Measurements from ENCODE around the gene ELF4.

Gene ELF4

GRCh38 chrX:130083107-130083490 lies 27.2 kb downstream of the ELF4 start:
- DNase-seq: no peak

GRCh38 chrX:130082244-130083106 lies 27.8 kb downstream of the ELF4 start:
- peak; percentile 65 for DNase-seq

- DNase-seq: no peak
These were observed 28.8 kb downstream of the ELF4 start for GRCh38 chrX:130081421-130082045.

- DNase-seq: no peak
These were observed 29.4 kb downstream of the ELF4 start for GRCh38 chrX:130080791-130081367.

- DNase-seq: peak; percentile 75
These were observed 30.4 kb downstream of the ELF4 start for GRCh38 chrX:130079824-130080406.

- DNase-seq: no peak
These were observed 34.5 kb downstream of the ELF4 start for GRCh38 chrX:130075777-130076176.

- DNase-seq: no peak
These were observed 38.0 kb downstream of the ELF4 start for GRCh38 chrX:130072345-130072740.

GRCh38 chrX:130071611-130072344 lies 38.5 kb downstream of the ELF4 start:
- no peak for DNase-seq

GRCh38 chrX:130066975-130067615 lies 43.2 kb downstream of the ELF4 start:
- no peak for DNase-seq

GRCh38 chrX:130060122-130061069 lies 49.9 kb downstream of the ELF4 start:
- DNase-seq: peak; percentile 86

- DNase-seq: no peak
These were observed 51.6 kb downstream of the ELF4 start for GRCh38 chrX:130058652-130059051.

- DNase-seq: no peak
These were observed 53.1 kb downstream of the ELF4 start for GRCh38 chrX:130057209-130057608.

- no peak for DNase-seq
These were observed 54.4 kb downstream of the ELF4 start for GRCh38 chrX:130055899-130056298.

GRCh38 chrX:130055103-130055502 lies 55.2 kb downstream of the ELF4 start:
- DNase-seq: no peak

- no peak for DNase-seq
These were observed 57.1 kb downstream of the ELF4 start for GRCh38 chrX:130053236-130053635.

- DNase-seq: no peak
These were observed 59.0 kb downstream of the ELF4 start for GRCh38 chrX:130051176-130051845.

- DNase-seq: no peak
These were observed 60.5 kb downstream of the ELF4 start for GRCh38 chrX:130049821-130050220.

- no peak for DNase-seq
These were observed 61.5 kb downstream of the ELF4 start for GRCh38 chrX:130048686-130049222.

- no peak for DNase-seq
These were observed 62.9 kb downstream of the ELF4 start for GRCh38 chrX:130047416-130047815.

GRCh38 chrX:130039847-130040246 lies 70.5 kb downstream of the ELF4 start:
- no peak for DNase-seq

All from CD4-positive, alpha-beta T cell treated with Interleukin-17A for 4 hours (primary cell).